ENCODE measurements around the gene LRMDA. TPM values are rescaled to one million over a fixed set of nuclear protein-coding genes. Genes with fewer than 3 reads are reported as not detected.

LRMDA gene
- 0.94 TPM for total RNA-seq

GRCh38 chr10:75431180-75432111, at the start of gene LRMDA:
Gene LRMDA (plus strand): TSS chr10:75431624.

GRCh38 chr10:75401569-75402485, 29.6 kb upstream of the LRMDA start, which contains the start of gene ZNF503:
Gene ZNF503 (minus strand): TSS chr10:75401764. CDS start chr10:75401419, 345 bp downstream.

Small RNA genes lying within 50 kb of the gene (small RNA-seq; reads per million reads assigned to genes)
- not detected for gene MIR606 (ENCODE audit: low replicate concordance)
- gene RN7SL518P (ENCODE audit: low replicate concordance): not detected
- gene RNU6-673P (ENCODE audit: low replicate concordance): not detected

Other genes starting within 250 kb of the LRMDA start
- gene VDAC2, start 220.8 kb upstream of the LRMDA start, total RNA-seq: 114 TPM
- 16.3 TPM for gene COMTD1, start 195.7 kb upstream of the LRMDA start, total RNA-seq
- gene ZNF503, start 29.9 kb upstream of the LRMDA start, total RNA-seq: 1.9 TPM

All from parietal lobe (tissue), 2 donors.